ENCODE measurements around the gene GTF2IRD1.

Gene GTF2IRD1

GRCh38 chr7:74461970-74462706, 8.4 kb downstream of the GTF2IRD1 start:
- TF ChIP-seq CTCF (IDR thresholded peaks at IDR 0.05; ENCODE audit: low read depth, low read length, missing control alignments): no peak
- DNase-seq (ENCODE audit: extremely low read depth, low read depth): no peak
- no peak overlapping the region for H3K4me3 ChIP-seq (replicated peaks; ENCODE audit: low read depth, low read length)

- DNase-seq (ENCODE audit: extremely low read depth, low read depth): no peak
- no peak for TF ChIP-seq CTCF (IDR thresholded peaks at IDR 0.05; ENCODE audit: low read depth, low read length, missing control alignments)
- no peak overlapping the region for H3K4me3 ChIP-seq (replicated peaks; ENCODE audit: low read depth, low read length)
These were observed 9.0 kb downstream of the GTF2IRD1 start for GRCh38 chr7:74462707-74463100.

- TF ChIP-seq CTCF (IDR thresholded peaks at IDR 0.05; ENCODE audit: low read depth, low read length, missing control alignments): no peak
- DNase-seq (ENCODE audit: extremely low read depth, low read depth): no peak
- H3K4me3 ChIP-seq (replicated peaks; ENCODE audit: low read depth, low read length): no peak overlapping the region
These were observed 11.5 kb downstream of the GTF2IRD1 start for GRCh38 chr7:74464931-74465886.

- DNase-seq (ENCODE audit: extremely low read depth, low read depth): no peak
- H3K4me3 ChIP-seq (replicated peaks; ENCODE audit: low read depth, low read length): no peak overlapping the region
- no peak for TF ChIP-seq CTCF (IDR thresholded peaks at IDR 0.05; ENCODE audit: low read depth, low read length, missing control alignments)
These were observed 12.6 kb downstream of the GTF2IRD1 start for GRCh38 chr7:74466196-74466813.

- no peak overlapping the region for H3K4me3 ChIP-seq (replicated peaks; ENCODE audit: low read depth, low read length)
- no peak for DNase-seq (ENCODE audit: extremely low read depth, low read depth)
- TF ChIP-seq CTCF (IDR thresholded peaks at IDR 0.05; ENCODE audit: low read depth, low read length, missing control alignments): no peak
These were observed 14.2 kb downstream of the GTF2IRD1 start for GRCh38 chr7:74467876-74468275.

- TF ChIP-seq CTCF (IDR thresholded peaks at IDR 0.05; ENCODE audit: low read depth, low read length, missing control alignments): no peak
- DNase-seq (ENCODE audit: extremely low read depth, low read depth): no peak
These were observed 16.8 kb downstream of the GTF2IRD1 start for GRCh38 chr7:74470504-74470903.

More at GRCh38 chr7:74470504-74470903, 16.8 kb downstream of the GTF2IRD1 start:
- H3K4me3 ChIP-seq (replicated peaks; ENCODE audit: low read depth, low read length): no peak overlapping the region
